DOHH2 (cell line): ENCODE results near the gene XPC.

Experiments
- CTCF ChIP-seq: fragments of 200-600 bp; sonication (generic); IDR thresholded peaks from one replicate; pipeline ENCODE4 v1.5.1; 2014; ENCODE audit warnings: antibody characterized with exemption, mild to moderate bottlenecking, low read depth, low read length; ENCODE audit not compliant: poor library complexity, severe bottlenecking
- EZH2phosphoT487 ChIP-seq: fragments of 200-600 bp; sonication (generic); IDR thresholded peaks from 2 replicates; pipeline ENCODE4 v1.6.1; 2017; ENCODE audit warnings: borderline replicate concordance, mild to moderate bottlenecking, antibody characterized with exemption, low read length, moderate library complexity, mixed read lengths

GRCh38 chr3:14126887-14127505 is 51.4 kb downstream of the XPC start:
- TF ChIP-seq CTCF (no peak), EZH2phosphoT487 (no peak)
